ENCODE measurements around the gene BRD4. TPM values are rescaled to one million over a fixed set of nuclear protein-coding genes. Genes with fewer than 3 reads are reported as not detected.

The BRD4 gene
- total and polyA plus RNA-seq, 2 of the 13 experiments (the other 11 are each of a cell fraction or from before 2014, with no cell fraction given) = 10.5 to 11.4 TPM

DNA sequence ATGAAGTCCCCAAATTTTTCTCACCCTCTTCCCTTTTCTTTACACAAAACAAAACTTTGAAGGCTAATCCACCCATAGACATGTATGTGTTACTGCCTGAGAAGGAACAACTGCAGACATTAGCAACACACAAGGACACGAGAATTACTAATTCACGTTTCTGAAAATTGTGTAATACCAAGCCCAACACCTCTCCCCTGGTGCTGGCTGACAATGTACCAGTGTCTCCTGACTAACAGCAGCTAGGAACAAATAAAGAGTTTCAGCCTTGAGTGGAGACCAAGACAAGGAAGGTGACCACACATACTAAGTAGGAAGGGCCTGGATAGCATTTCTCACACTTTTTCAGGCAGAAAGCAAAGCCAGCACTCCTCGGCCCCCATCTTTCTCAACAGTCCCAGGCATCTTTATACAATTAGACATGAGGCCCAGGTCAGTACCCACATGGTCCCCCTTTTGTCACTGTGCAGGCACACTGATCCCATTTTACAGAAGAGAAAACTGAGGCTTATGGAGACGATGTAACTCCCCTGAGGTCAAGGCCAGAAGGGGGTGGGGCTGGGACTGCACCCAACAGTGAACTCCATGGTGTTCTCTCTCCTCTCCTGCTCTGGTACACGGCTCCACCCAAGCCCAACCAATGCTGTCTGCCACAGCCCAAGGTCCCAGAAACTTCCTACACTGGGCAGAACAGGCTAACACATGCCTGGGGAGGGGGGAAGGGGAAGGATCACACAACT is 8.7 kb downstream of the BRD4 start (continued):
- TF ChIP-seq, protein P1, sequence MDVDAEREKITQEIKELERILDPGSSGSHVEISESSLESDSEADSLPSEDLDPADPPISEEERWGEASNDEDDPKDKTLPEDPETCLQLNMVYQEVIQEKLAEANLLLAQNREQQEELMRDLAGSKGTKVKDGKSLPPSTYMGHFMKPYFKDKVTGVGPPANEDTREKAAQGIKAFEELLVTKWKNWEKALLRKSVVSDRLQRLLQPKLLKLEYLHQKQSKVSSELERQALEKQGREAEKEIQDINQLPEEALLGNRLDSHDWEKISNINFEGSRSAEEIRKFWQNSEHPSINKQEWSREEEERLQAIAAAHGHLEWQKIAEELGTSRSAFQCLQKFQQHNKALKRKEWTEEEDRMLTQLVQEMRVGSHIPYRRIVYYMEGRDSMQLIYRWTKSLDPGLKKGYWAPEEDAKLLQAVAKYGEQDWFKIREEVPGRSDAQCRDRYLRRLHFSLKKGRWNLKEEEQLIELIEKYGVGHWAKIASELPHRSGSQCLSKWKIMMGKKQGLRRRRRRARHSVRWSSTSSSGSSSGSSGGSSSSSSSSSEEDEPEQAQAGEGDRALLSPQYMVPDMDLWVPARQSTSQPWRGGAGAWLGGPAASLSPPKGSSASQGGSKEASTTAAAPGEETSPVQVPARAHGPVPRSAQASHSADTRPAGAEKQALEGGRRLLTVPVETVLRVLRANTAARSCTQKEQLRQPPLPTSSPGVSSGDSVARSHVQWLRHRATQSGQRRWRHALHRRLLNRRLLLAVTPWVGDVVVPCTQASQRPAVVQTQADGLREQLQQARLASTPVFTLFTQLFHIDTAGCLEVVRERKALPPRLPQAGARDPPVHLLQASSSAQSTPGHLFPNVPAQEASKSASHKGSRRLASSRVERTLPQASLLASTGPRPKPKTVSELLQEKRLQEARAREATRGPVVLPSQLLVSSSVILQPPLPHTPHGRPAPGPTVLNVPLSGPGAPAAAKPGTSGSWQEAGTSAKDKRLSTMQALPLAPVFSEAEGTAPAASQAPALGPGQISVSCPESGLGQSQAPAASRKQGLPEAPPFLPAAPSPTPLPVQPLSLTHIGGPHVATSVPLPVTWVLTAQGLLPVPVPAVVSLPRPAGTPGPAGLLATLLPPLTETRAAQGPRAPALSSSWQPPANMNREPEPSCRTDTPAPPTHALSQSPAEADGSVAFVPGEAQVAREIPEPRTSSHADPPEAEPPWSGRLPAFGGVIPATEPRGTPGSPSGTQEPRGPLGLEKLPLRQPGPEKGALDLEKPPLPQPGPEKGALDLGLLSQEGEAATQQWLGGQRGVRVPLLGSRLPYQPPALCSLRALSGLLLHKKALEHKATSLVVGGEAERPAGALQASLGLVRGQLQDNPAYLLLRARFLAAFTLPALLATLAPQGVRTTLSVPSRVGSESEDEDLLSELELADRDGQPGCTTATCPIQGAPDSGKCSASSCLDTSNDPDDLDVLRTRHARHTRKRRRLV (CRISPR knock-in tag; IDR thresholded peaks at IDR 0.05) = no peak
- no peak for TF ChIP-seq ZNF180 (CRISPR knock-in tag; IDR thresholded peaks at IDR 0.05; ENCODE audit: borderline replicate concordance, low read depth)
- no peak for TF ChIP-seq HNRNPH1 (optimal IDR thresholded peaks at IDR 0.05; ENCODE audit: low read depth, low read length)
- TF ChIP-seq NFIB (CRISPR knock-in tag; IDR thresholded peaks at IDR 0.05; ENCODE audit: borderline replicate concordance) = no peak
- no peak for TF ChIP-seq ZFP37 (CRISPR knock-in tag; IDR thresholded peaks at IDR 0.05; ENCODE audit: borderline replicate concordance)
- TF ChIP-seq ZNF713 (CRISPR knock-in tag; IDR thresholded peaks at IDR 0.05) = no peak
- TF ChIP-seq ZNF317 (CRISPR knock-in tag; IDR thresholded peaks at IDR 0.05) = no peak
- no peak for TF ChIP-seq NFYB (CRISPR knock-in tag; IDR thresholded peaks at IDR 0.05)
- no peak for TF ChIP-seq ZNF451 (CRISPR knock-in tag; IDR thresholded peaks at IDR 0.05)
- TF ChIP-seq HNRNPK (IDR thresholded peaks at IDR 0.05; ENCODE audit: low read depth, low read length, poor library complexity, severe bottlenecking) = no peak
- TF ChIP-seq, protein P2, sequence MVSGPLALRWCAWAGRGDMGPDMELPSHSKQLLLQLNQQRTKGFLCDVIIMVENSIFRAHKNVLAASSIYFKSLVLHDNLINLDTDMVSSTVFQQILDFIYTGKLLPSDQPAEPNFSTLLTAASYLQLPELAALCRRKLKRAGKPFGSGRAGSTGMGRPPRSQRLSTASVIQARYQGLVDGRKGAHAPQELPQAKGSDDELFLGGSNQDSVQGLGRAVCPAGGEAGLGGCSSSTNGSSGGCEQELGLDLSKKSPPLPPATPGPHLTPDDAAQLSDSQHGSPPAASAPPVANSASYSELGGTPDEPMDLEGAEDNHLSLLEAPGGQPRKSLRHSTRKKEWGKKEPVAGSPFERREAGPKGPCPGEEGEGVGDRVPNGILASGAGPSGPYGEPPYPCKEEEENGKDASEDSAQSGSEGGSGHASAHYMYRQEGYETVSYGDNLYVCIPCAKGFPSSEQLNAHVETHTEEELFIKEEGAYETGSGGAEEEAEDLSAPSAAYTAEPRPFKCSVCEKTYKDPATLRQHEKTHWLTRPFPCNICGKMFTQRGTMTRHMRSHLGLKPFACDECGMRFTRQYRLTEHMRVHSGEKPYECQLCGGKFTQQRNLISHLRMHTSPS (CRISPR knock-in tag; IDR thresholded peaks at IDR 0.05; ENCODE audit: low read depth) = peak; percentile 41; the same call in 1 of the 2 replicates
- no peak for TF ChIP-seq ZNF724P (CRISPR knock-in tag; IDR thresholded peaks at IDR 0.05; ENCODE audit: borderline replicate concordance)
- TF ChIP-seq, protein P3, sequence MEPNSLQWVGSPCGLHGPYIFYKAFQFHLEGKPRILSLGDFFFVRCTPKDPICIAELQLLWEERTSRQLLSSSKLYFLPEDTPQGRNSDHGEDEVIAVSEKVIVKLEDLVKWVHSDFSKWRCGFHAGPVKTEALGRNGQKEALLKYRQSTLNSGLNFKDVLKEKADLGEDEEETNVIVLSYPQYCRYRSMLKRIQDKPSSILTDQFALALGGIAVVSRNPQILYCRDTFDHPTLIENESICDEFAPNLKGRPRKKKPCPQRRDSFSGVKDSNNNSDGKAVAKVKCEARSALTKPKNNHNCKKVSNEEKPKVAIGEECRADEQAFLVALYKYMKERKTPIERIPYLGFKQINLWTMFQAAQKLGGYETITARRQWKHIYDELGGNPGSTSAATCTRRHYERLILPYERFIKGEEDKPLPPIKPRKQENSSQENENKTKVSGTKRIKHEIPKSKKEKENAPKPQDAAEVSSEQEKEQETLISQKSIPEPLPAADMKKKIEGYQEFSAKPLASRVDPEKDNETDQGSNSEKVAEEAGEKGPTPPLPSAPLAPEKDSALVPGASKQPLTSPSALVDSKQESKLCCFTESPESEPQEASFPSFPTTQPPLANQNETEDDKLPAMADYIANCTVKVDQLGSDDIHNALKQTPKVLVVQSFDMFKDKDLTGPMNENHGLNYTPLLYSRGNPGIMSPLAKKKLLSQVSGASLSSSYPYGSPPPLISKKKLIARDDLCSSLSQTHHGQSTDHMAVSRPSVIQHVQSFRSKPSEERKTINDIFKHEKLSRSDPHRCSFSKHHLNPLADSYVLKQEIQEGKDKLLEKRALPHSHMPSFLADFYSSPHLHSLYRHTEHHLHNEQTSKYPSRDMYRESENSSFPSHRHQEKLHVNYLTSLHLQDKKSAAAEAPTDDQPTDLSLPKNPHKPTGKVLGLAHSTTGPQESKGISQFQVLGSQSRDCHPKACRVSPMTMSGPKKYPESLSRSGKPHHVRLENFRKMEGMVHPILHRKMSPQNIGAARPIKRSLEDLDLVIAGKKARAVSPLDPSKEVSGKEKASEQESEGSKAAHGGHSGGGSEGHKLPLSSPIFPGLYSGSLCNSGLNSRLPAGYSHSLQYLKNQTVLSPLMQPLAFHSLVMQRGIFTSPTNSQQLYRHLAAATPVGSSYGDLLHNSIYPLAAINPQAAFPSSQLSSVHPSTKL (CRISPR knock-in tag; IDR thresholded peaks at IDR 0.05) = peak; percentile 9; the same call in 1 of the 2 replicates
- TF ChIP-seq ISL2 (CRISPR knock-in tag; IDR thresholded peaks at IDR 0.05) = no peak
- no peak for TF ChIP-seq PPARG (CRISPR knock-in tag; conservative IDR thresholded peaks at IDR 0.05)
- no peak for TF ChIP-seq ARNT2 (CRISPR knock-in tag; IDR thresholded peaks at IDR 0.05; ENCODE audit: low read depth)
- no peak for TF ChIP-seq ATF7-NPFF (CRISPR knock-in tag; IDR thresholded peaks at IDR 0.05; ENCODE audit: low read depth)
- no peak for TF ChIP-seq PRMT3 (CRISPR knock-in tag; IDR thresholded peaks at IDR 0.05; ENCODE audit: borderline replicate concordance, low read depth)
- TF ChIP-seq ATAD3A (CRISPR knock-in tag; IDR thresholded peaks at IDR 0.05) = no peak
